Measurements from ENCODE around the gene CREB3L2.

CREB3L2 gene

DNA sequence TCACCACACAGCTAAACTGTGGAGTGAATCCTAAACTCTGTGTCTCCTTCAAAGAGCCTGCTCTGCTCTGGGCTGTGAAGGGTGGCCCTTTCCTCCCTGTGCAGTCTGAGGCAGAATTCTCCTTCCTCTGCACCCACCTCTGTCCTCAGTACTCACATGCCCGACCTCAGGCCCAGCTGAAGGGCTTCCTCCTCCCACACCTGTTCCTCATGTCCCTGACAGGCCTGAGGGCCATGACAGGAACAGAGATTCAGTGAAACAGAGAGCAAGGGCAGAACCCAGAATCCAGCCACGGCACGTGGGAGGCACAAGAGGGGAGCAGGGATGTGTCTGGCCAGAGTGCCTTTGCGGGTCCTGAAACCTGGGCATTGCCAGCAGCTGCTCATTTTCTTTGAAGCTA is 13.9 kb downstream of the CREB3L2 start:
- TF ChIP-seq POLR2AphosphoS5 (IDR thresholded peaks at IDR 0.05; ENCODE audit: low read depth) (no peak), SPI1 (IDR thresholded peaks at IDR 0.05; ENCODE audit: borderline replicate concordance, low read depth) (no peak; the same call in 1 of the 2 replicates), GABPA (IDR thresholded peaks at IDR 0.05; ENCODE audit: low read depth) (no peak)
- TF ChIP-seq, protein P1, sequence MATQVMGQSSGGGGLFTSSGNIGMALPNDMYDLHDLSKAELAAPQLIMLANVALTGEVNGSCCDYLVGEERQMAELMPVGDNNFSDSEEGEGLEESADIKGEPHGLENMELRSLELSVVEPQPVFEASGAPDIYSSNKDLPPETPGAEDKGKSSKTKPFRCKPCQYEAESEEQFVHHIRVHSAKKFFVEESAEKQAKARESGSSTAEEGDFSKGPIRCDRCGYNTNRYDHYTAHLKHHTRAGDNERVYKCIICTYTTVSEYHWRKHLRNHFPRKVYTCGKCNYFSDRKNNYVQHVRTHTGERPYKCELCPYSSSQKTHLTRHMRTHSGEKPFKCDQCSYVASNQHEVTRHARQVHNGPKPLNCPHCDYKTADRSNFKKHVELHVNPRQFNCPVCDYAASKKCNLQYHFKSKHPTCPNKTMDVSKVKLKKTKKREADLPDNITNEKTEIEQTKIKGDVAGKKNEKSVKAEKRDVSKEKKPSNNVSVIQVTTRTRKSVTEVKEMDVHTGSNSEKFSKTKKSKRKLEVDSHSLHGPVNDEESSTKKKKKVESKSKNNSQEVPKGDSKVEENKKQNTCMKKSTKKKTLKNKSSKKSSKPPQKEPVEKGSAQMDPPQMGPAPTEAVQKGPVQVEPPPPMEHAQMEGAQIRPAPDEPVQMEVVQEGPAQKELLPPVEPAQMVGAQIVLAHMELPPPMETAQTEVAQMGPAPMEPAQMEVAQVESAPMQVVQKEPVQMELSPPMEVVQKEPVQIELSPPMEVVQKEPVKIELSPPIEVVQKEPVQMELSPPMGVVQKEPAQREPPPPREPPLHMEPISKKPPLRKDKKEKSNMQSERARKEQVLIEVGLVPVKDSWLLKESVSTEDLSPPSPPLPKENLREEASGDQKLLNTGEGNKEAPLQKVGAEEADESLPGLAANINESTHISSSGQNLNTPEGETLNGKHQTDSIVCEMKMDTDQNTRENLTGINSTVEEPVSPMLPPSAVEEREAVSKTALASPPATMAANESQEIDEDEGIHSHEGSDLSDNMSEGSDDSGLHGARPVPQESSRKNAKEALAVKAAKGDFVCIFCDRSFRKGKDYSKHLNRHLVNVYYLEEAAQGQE (IDR thresholded peaks at IDR 0.05; ENCODE audit: insufficient replicate concordance, low read depth): no peak
- TF ChIP-seq, protein P2, sequence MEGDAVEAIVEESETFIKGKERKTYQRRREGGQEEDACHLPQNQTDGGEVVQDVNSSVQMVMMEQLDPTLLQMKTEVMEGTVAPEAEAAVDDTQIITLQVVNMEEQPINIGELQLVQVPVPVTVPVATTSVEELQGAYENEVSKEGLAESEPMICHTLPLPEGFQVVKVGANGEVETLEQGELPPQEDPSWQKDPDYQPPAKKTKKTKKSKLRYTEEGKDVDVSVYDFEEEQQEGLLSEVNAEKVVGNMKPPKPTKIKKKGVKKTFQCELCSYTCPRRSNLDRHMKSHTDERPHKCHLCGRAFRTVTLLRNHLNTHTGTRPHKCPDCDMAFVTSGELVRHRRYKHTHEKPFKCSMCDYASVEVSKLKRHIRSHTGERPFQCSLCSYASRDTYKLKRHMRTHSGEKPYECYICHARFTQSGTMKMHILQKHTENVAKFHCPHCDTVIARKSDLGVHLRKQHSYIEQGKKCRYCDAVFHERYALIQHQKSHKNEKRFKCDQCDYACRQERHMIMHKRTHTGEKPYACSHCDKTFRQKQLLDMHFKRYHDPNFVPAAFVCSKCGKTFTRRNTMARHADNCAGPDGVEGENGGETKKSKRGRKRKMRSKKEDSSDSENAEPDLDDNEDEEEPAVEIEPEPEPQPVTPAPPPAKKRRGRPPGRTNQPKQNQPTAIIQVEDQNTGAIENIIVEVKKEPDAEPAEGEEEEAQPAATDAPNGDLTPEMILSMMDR (IDR thresholded peaks at IDR 0.05; ENCODE audit: insufficient read depth, low read length): no peak
- Histone ChIP-seq H3K27ac (replicated peaks) (no peak overlapping the region), H3K4me3 (replicated peaks; ENCODE audit: insufficient read depth, low read length) (no peak overlapping the region), H3K27me3 (ENCODE audit: insufficient read depth, poor library complexity, severe bottlenecking) (no peaks in the 10 kb centered on the region)
- no peak for DNase-seq (ENCODE audit: low read depth in 1 of 2, low spot score in 1 of 2)

DNA sequence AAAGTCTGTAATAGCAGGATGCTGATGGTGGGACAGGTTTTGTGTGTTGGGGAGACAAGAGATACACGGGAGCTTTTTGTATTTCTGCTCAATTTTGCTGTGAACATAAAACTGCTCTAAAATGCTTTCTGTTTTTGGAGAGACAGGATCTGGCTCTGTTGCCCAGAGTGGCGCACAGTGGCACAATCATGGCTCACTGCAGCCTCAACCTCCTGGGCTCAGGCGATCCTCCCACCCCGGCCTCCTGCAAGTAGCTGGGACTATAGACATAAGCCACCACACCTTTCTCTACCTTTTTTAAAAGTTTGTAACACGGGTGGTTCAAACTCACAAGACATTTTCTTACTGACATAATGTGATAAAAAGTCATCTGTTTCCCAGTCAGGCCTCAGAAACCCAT is 14.3 kb downstream of the CREB3L2 start:
- H3K4me3 ChIP-seq (replicated peaks; ENCODE audit: insufficient read depth, low read length): no peak overlapping the region

DNA sequence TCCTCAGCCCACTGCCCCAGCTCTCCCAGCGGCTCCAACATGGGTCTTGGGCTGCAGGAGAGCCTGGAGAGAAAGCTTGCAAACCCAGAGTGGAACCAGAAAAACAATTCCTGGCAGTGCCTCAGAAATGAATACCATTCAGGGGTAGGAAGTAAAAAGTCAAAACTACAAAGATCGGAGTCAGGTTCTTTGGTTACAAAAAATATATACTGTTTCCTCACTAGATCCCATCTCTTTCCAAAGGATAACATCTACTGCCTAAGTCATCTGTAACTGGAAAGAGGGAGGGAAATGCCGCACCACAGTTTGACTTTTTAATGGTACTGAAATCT is 14.9 kb downstream of the CREB3L2 start:
- DNase-seq (ENCODE audit: low read depth in 1 of 2, low spot score in 1 of 2): no peak
- TF ChIP-seq GABPA (IDR thresholded peaks at IDR 0.05; ENCODE audit: low read depth) (no peak), POLR2AphosphoS5 (IDR thresholded peaks at IDR 0.05; ENCODE audit: low read depth) (no peak), SPI1 (IDR thresholded peaks at IDR 0.05; ENCODE audit: borderline replicate concordance, low read depth) (no peak)
- TF ChIP-seq, protein P2 (IDR thresholded peaks at IDR 0.05; ENCODE audit: insufficient read depth, low read length): no peak
- TF ChIP-seq, protein P1 (IDR thresholded peaks at IDR 0.05; ENCODE audit: insufficient replicate concordance, low read depth): no peak
- H3K27me3 ChIP-seq (ENCODE audit: insufficient read depth, poor library complexity, severe bottlenecking): no peaks in the 10 kb centered on the region
- H3K4me3 ChIP-seq (replicated peaks; ENCODE audit: insufficient read depth, low read length): no peak overlapping the region
- no peak overlapping the region for H3K27ac ChIP-seq (replicated peaks)

More for the DNA sequence above, 14.3 kb downstream of the CREB3L2 start:
- Histone ChIP-seq H3K27me3 (ENCODE audit: insufficient read depth, poor library complexity, severe bottlenecking) (no peaks in the 10 kb centered on the region), H3K27ac (replicated peaks) (no peak overlapping the region)
- TF ChIP-seq GABPA (IDR thresholded peaks at IDR 0.05; ENCODE audit: low read depth) (no peak), SPI1 (IDR thresholded peaks at IDR 0.05; ENCODE audit: borderline replicate concordance, low read depth) (no peak), POLR2AphosphoS5 (IDR thresholded peaks at IDR 0.05; ENCODE audit: low read depth) (no peak)
- TF ChIP-seq, protein P1 (IDR thresholded peaks at IDR 0.05; ENCODE audit: insufficient replicate concordance, low read depth): no peak
- TF ChIP-seq, protein P2 (IDR thresholded peaks at IDR 0.05; ENCODE audit: insufficient read depth, low read length): no peak
- DNase-seq (ENCODE audit: low read depth in 1 of 2, low spot score in 1 of 2): no peak

Data from HL-60 (cell line).